ENCODE measurements around the gene TMEM239.
"Not testable (repeated sequence)": the region's sequence is repeated elsewhere in the genome, so short reads cannot be mapped to it uniquely, and the experiment has no call there.

Gene TMEM239

GRCh38 chr20:2822073-2822472, 5.9 kb downstream of the TMEM239 start:
- no peak for DNase-seq

- DNase-seq, result no peak
Measured at GRCh38 chr20:2825761-2826160, 9.6 kb downstream of the TMEM239 start.

- DNase-seq, result no peak
Measured at GRCh38 chr20:2826655-2827054, 10.5 kb downstream of the TMEM239 start.

GRCh38 chr20:2829376-2829775, 13.2 kb downstream of the TMEM239 start:
- DNase-seq, result no peak

GRCh38 chr20:2831206-2831605, 15.0 kb downstream of the TMEM239 start:
- DNase-seq, result not testable (repeated sequence)

GRCh38 chr20:2833761-2834160, 17.6 kb downstream of the TMEM239 start:
- DNase-seq, result no peak

DNA sequence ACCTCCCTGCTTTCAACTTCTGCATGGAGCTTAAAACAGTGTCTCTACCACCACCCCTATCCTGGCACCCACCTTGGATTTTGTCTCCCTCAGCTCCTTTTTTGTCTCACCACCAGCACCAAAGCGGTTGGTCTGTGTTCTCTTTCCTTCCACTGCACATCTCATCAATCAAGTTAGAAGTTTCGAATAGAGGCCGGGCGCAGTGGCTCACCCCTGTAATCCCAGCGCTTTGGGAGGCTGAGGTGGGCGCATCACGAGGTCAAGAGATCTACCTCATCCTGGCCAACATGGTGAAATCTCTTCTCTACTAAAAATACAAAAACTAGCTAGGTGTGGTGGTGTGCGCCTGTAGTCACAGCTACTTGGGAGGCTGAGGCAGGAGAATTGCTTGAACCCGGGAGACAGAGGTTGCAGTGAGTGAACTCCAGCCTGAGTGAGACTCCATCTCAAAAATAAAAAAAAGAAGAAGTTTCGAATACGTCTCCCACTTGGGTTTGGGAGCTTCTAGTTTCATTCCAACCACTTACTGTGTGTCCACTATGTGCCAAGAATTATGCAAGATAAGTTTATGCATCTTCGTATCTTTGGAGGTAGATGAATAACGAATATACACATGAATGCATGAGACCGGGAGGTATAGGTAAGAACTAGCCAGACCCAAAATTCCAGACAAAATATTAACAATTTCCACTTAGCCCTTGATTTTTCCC, 18.4 kb downstream of the TMEM239 start:
- no peak for DNase-seq

- DNase-seq, result no peak
Measured at GRCh38 chr20:2835331-2835796, 19.2 kb downstream of the TMEM239 start.

DNA sequence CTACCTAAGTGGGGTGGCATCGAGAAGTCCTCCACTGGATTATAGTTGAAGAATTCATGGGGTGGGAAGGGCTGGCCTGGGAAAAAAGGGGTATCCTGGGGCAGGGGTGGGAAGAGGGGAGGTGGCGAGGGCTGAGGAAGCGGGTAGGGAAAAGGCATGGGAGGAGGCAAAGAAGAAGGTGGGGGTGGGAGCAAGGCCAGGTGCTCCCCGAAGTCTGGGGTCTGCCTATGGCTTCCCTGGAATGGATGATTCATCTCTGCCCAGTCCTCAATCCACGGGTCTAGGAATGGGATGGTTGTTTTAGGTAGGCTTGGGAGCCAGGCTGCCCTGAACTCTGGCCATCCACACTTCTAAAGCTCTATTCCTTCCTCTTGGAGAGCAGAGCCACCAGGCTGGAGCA, 19.9 kb downstream of the TMEM239 start:
- no peak for DNase-seq

DNA sequence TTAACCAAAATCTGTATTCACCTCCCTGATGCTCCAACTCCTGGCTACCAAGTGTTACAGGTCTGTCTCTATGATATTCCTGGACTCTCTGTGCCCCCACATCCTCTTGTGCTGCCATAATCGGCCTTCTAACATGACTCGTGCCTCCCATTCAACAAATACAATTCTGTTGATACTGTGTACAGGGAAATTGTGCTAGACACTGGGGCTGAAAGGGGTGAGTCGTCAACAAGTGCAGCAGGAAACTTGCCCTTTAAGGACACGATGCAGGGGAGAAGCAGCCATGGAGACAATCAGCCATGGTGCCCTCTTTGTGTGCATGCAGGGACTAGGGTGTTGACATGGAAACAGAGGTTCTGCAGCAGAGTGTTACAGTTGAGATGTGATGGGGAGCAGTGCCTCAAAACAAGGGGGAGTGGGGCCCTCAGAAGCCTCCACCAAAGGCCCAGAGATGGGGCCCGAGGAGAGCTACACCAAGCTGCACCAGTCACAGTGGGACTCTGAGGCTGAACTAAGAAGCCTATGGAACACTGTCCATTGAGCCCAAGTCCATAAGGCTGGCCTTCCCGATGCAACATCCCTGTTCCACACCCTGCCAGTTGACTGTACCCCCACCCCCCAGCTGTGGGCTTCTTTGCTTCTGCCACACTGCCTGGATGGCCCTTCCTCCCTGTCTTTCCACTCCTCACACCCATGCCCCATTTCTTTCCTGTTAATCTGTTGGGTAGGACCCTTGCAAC, 21.2 kb downstream of the TMEM239 start:
- no peak for DNase-seq

- no peak for DNase-seq
Measured at GRCh38 chr20:2838170-2838797, 22.1 kb downstream of the TMEM239 start.

GRCh38 chr20:2838847-2839671, 22.9 kb downstream of the TMEM239 start:
- DNase-seq, result no peak

- DNase-seq, result no peak
Measured at GRCh38 chr20:2839732-2840137, 23.6 kb downstream of the TMEM239 start.

DNA sequence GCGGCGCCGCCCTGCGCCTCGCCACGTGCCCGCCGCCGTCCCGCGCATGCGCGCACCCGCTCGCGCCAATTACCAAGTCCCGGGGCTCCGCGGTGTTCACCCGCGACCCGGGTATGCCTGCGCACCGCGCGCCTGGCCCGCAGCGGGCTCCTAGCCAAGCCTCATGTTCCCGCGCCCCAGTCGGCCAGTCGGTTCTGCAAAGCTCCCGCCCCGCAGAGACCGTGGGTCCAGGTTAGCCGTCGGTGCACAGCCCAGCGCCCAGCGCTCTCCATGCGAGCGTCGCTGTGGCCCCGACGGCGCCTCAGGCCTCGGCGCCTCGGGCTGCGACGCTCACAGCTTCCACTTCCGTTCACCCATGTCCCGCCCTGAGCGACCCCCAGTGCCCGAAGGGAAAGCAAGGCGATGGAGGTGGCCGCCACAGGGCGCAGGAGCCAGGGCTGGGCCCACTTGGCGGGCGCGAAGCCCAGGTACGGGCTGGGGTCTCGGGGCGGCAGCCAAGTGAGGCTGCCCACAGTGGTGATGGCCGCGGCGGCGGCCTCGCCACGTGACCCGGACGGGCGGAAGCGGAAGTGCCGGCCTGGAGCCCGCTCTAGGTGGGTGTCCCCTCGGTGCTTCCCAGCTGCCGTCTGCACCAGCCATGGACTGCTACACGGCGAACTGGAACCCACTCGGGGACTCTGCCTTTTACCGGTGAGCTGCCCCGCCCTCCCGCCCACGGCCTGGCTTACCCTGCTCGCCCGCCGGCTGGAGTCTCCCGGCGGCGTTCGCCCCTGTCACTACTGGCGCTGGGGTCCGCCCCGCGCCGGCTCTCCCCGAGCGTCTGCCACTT, 24.2 kb downstream of the TMEM239 start, which contains the start of the genes PCED1A and VPS16:
PCED1A (minus strand) TSS at position 518 of the 829 bp plus-strand sequence. CDS start 743 bp downstream, outside the sequence.
VPS16 (plus strand) TSS at position 608 of the 829 bp plus-strand sequence; CDS start at position 638, 30 bp downstream.
- peak; percentile 81 for DNase-seq

DNA sequence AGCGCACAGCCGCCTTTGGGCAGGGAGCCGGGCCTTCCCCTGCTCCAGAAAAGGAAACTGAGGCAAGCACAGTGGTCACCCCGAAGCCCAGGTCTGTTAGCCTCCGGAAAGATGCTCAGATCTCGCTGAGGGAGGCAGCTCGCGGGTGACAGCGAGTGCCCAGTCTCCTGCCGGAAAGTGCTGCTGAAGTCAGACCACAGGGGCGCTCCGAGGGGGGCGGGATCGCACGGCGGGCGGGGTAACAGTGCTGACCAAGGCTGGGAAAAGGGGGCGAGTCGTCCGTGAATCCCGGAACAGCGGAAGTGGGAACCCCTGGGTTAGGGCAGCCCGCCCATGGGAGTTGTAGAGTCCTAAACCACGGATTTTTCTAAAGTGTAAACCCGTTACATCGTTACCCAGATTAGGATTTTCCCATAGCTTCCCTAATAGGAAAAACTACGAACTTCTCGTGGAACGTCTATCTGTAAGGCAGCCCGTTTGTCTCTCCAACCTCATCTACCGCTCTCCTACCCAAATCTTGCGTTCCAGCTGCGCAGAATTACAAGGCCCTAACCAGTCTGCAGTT, 24.9 kb downstream of the TMEM239 start:
- DNase-seq, result no peak

- no peak for DNase-seq
Measured at GRCh38 chr20:2845607-2846006, 29.4 kb downstream of the TMEM239 start.

GRCh38 chr20:2846698-2847097, 30.5 kb downstream of the TMEM239 start:
- no peak for DNase-seq

GRCh38 chr20:2847802-2848201, 31.6 kb downstream of the TMEM239 start:
- no peak for DNase-seq

DNA sequence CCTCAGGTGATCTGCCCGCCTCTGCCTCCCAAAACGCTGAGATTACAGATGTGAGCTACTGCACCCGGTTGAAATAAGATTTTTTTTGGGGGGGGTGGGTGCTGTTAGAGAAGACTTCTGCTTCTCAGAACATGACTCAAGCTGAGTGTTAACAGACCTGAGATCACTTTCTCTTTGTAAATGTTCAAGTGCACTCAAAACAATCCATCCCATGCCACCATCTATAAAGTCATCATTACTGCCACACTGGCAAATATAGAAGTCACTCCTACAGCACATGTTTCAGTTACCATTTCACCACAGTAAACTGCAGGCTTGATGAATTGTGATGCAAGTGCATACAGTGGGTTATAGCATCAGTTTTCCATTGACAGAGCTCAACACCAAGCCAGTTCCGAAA, 33.4 kb downstream of the TMEM239 start:
- DNase-seq, result no peak

GRCh38 chr20:2851086-2851485, 34.9 kb downstream of the TMEM239 start:
- DNase-seq, result no peak

- DNase-seq, result no peak
Measured at GRCh38 chr20:2858591-2858990, 42.4 kb downstream of the TMEM239 start.
